GM12892 (cell line): Measurements from ENCODE around the gene SECTM1.

ENCODE experiments used
- POLR2A ChIP-seq: IDR thresholded peaks from 2 replicates; pipeline ENCODE4 v1.6.1; 2011; ENCODE audit warnings: low read depth, low read length, control low read depth
- TAF1 ChIP-seq: IDR thresholded peaks from 2 replicates; pipeline ENCODE4 v1.6.1; 2011; ENCODE audit warnings: low read depth, mild to moderate bottlenecking, control low read depth, low read length, borderline replicate concordance

DNA sequence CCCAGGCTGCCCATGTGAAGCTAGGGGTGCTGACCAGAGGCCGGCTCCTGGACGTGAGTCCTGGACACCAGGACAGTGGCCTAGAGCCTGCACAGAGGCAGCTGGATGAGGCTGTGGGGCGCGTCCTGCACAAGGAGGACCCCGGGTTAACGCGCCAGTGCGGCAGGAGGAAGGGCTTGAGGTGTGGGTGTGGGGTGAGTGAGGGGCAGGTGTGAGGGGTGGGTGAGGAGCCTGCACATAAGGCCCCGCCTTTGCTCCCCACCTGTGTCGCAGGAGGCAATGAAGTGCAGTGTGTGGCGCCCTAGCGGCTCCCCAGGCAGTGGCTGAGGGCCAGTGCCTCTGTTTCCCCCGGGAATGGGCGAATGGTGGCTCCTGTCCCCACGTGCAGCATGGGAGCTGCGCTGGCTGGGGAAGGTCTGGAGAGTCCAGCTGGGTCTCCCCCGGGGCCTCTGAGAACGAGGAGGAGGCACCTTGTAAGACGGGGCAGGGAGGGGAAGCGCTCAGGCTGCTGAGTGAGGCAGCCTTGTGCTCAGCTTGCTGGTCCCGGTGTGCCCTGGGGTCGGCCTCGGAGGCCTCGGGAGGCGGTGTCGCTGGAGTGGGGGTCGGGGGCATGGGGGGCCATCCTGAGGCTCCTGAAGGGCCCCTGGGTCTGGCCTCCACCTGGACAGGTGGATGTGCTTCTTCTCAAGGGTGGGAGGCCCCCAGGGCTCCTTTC, 19.4 kb downstream of the SECTM1 start:
- TF ChIP-seq POLR2A (no peak), TAF1 (no peak)
